Stimulated activated CD4-positive, alpha-beta T cell treated with anti-CD3 and anti-CD28 coated beads, Interleukin-1b, Interleukin-23, amount 100 ng/mL, for 24 hours (primary cell): ENCODE data around the gene TUBB8.
"Not testable (repeated sequence)": the region's sequence is repeated elsewhere in the genome, so short reads cannot be mapped to it uniquely, and the experiment has no call there.

ENCODE experiments used
- DNase-seq, 4 experiments: peaks; one replicate each; pipeline ENCODE4 v3.0.0-alpha.2; 2020; ENCODE audit warnings: low read depth in 4 of 4, low spot score in 1 of 4

Gene TUBB8

GRCh38 chr10:48996-49395, at the start of gene TUBB8:
Gene TUBB8 (minus strand): TSS chr10:49296. CDS start chr10:49238, 58 bp downstream.
- no peak for DNase-seq

DNA sequence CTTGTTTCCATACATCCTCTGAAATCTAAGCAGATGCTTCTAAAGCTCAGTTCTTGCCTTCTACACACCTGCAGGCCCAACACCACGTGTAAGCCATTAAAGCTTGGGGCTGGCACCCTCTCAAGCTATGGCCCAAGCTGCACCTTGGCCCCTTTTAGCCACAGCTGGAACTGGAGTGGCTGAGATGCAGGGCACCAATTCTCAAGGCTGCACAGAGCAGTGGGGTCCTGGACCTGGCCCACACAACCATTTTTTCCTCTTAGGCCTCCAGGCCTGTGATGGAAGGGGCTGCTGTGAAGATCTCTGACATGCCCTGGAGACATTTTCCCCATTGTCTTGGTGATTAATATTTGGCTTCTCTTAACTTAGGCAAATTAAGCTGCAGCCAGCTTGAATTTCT, 47.4 kb upstream of the TUBB8 start:
- DNase-seq = no peak

GRCh38 chr10:95356-96115, 46.4 kb upstream of the TUBB8 start:
- DNase-seq = no peak

- no peak for DNase-seq
These were observed 45.5 kb upstream of the TUBB8 start for GRCh38 chr10:94613-95012.

GRCh38 chr10:92846-93245, 43.8 kb upstream of the TUBB8 start:
- DNase-seq = no peak

- no peak for DNase-seq
These were observed 43.1 kb upstream of the TUBB8 start for GRCh38 chr10:92153-92552.

DNA sequence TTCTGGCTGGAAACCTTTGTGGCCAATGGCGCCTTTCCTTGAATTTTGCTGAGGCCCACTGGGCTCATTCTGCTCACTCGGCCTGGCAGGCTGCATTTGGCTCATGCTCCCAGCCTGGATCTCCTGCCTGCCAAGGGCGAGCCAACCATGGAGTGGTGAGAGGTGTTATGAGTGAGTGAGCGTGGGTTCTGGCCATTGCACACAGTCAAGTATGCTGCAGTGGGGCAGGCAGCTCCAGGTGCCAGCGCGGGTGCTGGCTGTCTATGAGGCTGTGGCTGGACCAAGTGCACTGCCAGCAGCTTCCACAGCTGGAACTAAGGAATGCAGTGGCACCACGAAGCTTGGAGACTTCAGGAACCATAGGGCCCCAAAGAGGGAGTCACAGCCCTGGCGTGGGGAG, 42.2 kb upstream of the TUBB8 start:
- no peak for DNase-seq

- no peak for DNase-seq
These were observed 41.1 kb upstream of the TUBB8 start for GRCh38 chr10:90161-90560.

DNA sequence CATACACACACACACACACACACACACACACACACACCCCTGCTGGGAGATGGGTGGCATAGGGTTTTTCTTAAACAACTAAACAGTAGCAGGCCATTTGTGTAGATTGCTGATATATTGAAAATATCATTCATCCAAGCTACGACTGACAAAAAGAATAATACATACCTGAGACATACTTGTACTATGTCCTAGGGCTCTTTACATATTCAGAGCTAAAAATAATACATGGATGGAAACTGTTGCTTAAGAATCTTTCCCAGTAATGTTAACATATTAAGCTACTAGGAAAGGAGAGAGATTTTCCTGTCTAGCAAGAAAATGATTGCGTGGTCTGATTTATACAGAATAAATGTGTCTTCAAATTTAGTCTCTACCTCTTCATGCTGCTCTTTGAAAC, 40.2 kb upstream of the TUBB8 start:
- DNase-seq = no peak

- DNase-seq = no peak
These were observed 39.2 kb upstream of the TUBB8 start for GRCh38 chr10:88253-88652.

- no peak for DNase-seq
These were observed 38.3 kb upstream of the TUBB8 start for GRCh38 chr10:87177-88080.

DNA sequence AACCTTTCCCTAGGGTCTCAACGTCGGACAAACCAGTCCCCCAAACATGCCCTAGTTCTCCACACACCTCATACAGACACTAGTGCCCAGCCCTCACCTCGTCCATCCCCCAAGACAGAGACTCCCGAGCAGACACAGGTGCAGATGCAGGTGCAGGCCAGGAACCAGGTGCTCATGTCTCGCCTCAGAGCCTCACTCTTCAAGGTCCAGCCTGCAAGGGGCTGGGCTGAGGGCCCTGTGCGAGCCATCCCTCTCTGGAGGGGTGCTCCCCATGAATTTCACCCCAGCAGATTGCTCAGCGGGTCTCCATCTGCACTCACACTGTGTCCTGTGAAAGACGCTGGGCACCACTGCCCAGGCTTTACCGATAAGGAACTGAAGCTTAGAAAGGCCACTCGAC, 36.9 kb upstream of the TUBB8 start:
- DNase-seq = no peak

DNA sequence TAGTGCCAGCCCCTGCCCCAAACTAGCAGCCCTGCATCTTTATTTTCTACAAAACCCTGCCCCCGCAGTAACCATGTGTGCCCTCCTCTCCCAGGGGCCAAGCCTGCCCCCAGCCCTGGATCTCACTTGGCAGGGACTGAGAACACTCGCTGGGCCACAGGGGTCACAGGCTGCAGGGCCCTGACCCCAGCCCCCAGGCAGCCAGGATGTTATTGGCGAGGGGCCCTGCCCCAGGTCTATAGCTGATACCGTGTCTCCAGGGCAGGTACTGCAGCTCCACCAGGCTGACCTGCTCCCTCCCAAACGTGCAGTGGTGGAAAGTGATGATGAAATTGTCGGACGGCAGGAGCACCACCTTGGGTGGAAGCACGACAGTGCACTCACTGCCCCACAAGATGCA, 35.9 kb upstream of the TUBB8 start:
- DNase-seq = no peak

GRCh38 chr10:83930-84530, 34.9 kb upstream of the TUBB8 start:
- no peak for DNase-seq

DNA sequence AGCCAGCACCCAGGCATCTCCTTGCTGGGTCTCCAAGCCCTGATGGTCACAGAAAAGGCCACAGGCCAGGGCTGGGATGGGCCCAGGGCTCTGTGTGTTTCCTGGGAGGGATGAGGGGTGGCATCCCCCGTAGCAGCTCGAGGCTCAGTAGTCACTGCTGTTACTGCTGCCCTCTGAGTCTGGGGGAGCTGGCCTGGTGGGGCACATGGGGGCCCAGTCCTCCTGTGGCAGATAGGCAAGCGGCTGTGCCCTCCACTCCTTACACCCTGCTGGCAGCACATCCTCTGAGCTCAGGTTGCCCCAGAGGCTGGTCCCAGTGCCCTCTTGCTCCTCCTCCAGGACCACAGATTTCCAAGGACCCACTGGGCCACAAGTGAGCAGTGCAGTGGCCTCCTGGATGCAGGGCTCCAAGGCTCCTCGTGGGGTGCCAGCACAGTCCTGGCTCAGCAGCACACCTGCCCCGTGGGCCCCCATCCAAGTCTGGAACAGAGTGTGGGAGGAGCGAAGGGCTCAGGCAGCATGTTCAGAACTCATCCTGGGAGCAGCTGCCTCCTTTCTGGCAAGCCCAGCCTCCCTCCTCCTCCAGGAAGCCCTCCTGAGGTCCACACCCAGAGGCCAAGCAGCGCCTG, 31.5 kb upstream of the TUBB8 start:
- DNase-seq = no peak

DNA sequence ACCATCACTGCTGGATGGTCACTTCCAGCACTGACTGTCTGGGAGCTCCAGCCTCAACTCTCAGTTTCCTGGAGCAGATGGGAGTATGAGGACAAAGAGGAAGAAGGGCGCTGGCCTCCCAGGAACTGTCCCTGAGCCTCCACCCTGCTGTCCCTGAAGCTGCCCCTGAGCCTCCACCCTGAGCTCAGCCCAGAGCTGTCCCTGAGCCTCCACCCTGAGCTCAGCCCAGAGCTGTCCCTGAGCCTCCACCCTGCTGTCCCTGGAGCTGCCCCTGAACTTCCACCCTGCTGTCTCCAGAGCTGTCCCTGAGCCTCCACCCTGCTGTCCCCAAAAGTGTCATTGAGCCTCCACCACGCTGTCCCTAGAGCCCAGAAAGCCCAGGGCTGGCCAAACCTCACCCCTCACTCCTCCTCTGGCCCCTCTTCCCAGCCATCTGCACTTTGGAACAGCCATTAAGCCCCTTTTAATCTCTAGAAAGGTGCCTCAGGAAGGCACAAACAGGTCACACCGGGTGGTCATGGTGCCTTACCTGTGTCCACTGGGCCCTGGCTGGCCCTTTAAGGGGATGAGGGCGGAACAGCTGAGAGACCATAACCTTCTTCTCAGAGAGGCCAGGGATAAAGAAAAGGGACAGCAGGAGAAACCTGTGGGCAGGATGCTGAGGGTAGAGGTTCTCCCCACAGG, 30.6 kb upstream of the TUBB8 start:
- no peak for DNase-seq

DNA sequence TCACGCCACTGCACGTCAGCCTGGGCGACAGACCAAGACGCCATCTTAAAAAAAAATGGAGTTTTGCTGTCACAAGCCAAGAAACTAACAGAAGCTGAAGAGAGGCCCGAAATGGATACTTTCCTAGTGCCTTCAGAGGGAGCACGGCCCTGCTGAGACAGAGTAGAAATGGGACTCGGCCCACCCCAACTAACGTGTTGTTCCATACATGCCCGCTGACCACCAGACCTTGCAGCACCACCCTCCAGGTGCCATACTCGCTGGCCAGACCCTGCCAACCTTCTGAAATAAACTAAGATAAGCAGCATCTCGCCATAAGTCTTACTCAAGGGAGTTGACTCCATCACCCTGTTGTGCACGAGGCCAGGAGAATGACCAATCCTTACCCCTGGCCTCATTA, 29.5 kb upstream of the TUBB8 start:
- no peak for DNase-seq

DNA sequence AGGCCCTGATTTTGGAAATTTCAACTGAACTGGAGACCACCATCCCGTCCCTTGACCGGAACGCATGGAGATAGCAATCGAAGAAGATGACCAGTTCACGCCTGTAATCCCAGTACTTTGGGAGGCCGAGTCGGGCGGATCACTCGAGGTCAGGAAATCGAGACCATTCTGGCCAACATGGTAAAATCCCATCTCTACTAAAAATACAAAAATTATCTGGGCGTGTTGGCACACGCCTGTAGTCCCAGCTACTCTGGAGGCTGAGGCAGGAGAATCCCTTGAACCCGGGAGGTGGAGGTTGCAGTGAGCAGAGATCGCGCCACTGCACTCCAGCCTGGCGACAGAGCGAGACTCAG, 25.1 kb upstream of the TUBB8 start:
- not testable (repeated sequence) for DNase-seq

DNA sequence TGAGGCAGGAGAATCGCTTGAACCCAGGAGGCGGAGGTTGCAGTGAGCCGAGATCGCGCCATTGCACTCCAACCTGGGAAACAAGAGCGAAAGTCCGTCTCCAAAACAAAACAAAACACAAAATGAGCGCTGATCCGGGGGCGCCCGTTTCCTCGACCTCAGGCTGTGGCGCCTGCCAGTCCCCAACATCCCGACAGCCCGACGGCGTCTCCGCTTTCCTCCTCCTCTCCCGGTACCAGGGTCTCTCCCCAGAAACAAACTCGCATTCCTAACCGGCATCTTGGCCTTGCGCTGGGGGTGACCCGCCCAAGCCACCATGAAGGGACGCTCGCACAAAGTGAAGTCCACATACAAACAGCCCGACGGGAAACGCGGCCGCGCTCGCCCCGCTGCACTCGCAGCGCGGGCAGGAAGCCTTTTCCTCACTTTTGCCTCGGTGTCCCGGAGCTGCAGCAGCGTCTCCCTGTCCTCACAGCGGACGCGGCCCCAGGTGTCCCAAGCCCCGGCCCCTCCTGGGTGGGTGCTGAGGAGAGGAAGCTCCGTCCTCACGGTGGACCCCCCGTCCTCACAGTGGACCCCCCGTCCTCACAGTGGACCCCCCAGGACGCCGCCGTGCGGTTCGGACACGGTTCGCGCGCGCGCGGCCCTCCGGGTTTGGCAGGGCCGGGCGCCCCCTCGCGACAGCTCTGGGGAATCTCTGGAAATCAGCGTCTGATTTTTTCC, 24.6 kb upstream of the TUBB8 start:
- peak; percentile 19 to 33 (median 28) for DNase-seq

- not testable (repeated sequence) for DNase-seq
These were observed 19.1 kb upstream of the TUBB8 start for GRCh38 chr10:68156-68555.
